ENCODE data around the gene FNDC3B. TPM values are rescaled to one million over a fixed set of nuclear protein-coding genes. Genes with fewer than 3 reads are reported as not detected.

The FNDC3B gene
- total and polyA plus RNA-seq, 5 experiments from 2014 or later = 6.5 to 20.6 (median 8.8) TPM

DNA sequence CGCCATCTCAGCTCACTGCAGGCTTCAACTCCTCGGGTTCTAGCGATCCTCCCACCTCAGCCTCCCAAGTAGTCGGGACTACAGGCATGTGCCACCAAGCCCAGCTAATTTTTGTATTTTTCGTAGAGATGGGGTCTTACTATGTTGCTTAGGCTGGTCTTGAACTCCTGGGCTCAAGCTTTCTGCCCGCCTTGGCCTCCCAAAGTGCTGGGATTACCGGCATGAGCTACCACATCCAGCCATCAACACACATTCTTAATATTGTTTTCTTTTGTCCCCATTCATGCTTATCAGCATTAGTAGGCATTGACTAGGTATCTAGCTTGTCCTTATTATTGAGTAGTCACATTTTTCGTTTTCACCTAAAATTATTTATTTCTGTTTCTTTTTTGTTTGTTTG is 240.6 kb downstream of the FNDC3B start:
- POLR2A ChIA-PET = no interaction called here
- H3K4me3 Mint-ChIP-seq = no peak overlapping the region
- ATAC-seq (no peak), DNase-seq (no peak)
- peaks cover 0 to 19% (median 16%) of the 10 kb centered on the region in 3 donors for H3K36me3 Mint-ChIP-seq
- no peak overlapping the region for H3K27ac Mint-ChIP-seq
- peaks cover 0 to 4% (median 1%) of the 10 kb centered on the region in 4 donors for H3K4me1 Mint-ChIP-seq
- H3K9me3 Mint-ChIP-seq = no peaks in the 10 kb centered on the region
- H3K27me3 Mint-ChIP-seq = no peaks in the 10 kb centered on the region

GRCh38 chr3:172280406-172281051 is 241.2 kb downstream of the FNDC3B start:
- ATAC-seq = no peak
- POLR2A ChIA-PET = no interaction called here
- H3K9me3 Mint-ChIP-seq = no peaks in the 10 kb centered on the region

GRCh38 chr3:172281884-172282283 is 242.5 kb downstream of the FNDC3B start:
- peaks cover 0 to 8% (median under 1%) of the 10 kb centered on the region in 4 donors for H3K4me1 Mint-ChIP-seq
- no peaks in the 10 kb centered on the region for H3K27me3 Mint-ChIP-seq
- no peaks in the 10 kb centered on the region for H3K9me3 Mint-ChIP-seq
- ATAC-seq (no peak), DNase-seq (no peak)
- H3K36me3 Mint-ChIP-seq = peaks cover 4 to 28% (median 27%) of the 10 kb centered on the region in 3 donors
- no peak overlapping the region for H3K4me3 Mint-ChIP-seq
- H3K27ac Mint-ChIP-seq = no peak overlapping the region
- POLR2A ChIA-PET = no interaction called here

More at GRCh38 chr3:172280406-172281051, 241.2 kb downstream of the FNDC3B start:
- no peaks in the 10 kb centered on the region for H3K27me3 Mint-ChIP-seq
- DNase-seq = no peak
- no peak overlapping the region for H3K27ac Mint-ChIP-seq
- no peak overlapping the region for H3K4me3 Mint-ChIP-seq
- peaks cover 0 to 20% (median 18%) of the 10 kb centered on the region in 3 donors for H3K36me3 Mint-ChIP-seq
- H3K4me1 Mint-ChIP-seq = peaks cover 0 to 4% (median 2%) of the 10 kb centered on the region in 4 donors

DNA sequence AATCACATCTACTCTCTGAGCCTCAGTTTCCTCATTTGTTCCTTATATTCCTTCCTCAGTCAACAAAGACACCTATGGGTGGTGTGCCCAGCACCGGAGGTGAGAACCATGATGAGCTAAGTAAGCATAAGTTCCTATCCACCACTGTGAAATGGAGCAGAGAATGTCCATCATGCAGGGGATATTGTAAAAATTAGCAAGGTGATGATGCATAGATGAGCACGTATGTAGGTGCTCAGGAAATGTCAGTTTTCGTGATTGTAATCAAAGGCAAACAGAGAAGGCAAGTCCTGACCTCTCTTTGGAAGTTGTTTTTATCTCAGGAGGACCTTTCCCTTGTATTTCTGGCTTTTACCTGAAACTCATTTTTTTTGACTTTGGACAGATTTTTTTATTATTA is 243.5 kb downstream of the FNDC3B start:
- POLR2A ChIA-PET = no interaction called here
- ATAC-seq (no peak), DNase-seq (no peak)
- Mint-ChIP-seq H3K4me1 (peaks cover 0 to 14% (median 6%) of the 10 kb centered on the region in 4 donors), H3K9me3 (no peaks in the 10 kb centered on the region), H3K27ac (no peak overlapping the region), H3K27me3 (no peaks in the 10 kb centered on the region), H3K4me3 (no peak overlapping the region), H3K36me3 (peaks cover 4 to 35% (median 30%) of the 10 kb centered on the region in 3 donors)

DNA sequence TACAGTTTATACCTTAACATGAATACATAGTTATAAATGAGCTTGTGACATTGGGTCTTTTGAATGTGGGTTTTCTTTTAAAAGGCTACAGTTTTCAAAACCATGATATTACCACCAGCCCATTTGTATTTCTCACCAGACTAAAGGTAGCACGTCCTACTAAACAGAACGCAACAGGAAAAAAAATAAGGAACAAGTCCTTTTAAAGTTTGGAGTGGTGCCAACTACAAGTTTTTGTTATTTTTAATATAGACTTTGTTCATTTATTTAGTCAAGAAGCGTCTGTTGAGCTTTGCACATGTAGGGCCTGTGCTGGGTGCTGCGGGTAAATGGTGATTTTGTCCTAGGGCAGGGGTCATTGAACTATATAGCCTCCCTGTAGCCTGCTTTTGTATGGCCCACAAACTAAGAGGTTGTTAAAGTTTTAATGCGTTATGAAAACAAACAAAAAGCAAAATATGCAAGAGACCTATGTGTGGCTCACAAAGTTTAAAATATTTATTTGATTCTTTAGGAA is 244.5 kb downstream of the FNDC3B start:
- Mint-ChIP-seq H3K4me1 (peaks cover 6 to 20% (median 14%) of the 10 kb centered on the region in 4 donors), H3K27ac (no peak overlapping the region), H3K9me3 (no peaks in the 10 kb centered on the region), H3K27me3 (no peaks in the 10 kb centered on the region), H3K36me3 (peaks cover 4 to 45% (median 36%) of the 10 kb centered on the region in 3 donors), H3K4me3 (no peak overlapping the region)
- ATAC-seq = no peak
- POLR2A ChIA-PET = no interaction called here
- no peak for DNase-seq

DNA sequence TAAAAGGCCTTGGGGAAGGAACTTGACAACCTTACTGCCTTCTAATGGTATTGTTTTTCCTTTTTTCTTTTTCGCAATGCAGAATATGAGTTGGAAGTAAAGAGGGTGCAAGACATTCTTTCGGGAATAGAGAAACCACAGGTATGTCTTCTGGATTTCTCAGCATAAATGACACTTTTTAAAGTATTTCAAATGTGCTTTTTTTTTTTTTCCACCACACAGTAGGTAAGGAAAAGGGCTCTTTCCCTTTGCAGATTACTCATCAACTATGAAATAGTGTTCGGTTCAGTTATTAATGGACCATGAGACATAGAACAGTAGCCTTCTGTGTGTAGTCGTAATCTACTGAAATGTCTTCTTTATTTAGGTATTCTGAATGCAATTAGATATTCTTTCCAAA is 246.5 kb downstream of the FNDC3B start:
- Mint-ChIP-seq H3K4me3 (no peak overlapping the region), H3K9me3 (no peaks in the 10 kb centered on the region), H3K27ac (no peak overlapping the region), H3K27me3 (no peaks in the 10 kb centered on the region), H3K4me1 (peaks cover 9 to 24% (median 22%) of the 10 kb centered on the region in 4 donors), H3K36me3 (peaks cover 4 to 57% (median 33%) of the 10 kb centered on the region in 3 donors)
- DNase-seq (no peak), ATAC-seq (no peak)
- POLR2A ChIA-PET = no interaction called here

DNA sequence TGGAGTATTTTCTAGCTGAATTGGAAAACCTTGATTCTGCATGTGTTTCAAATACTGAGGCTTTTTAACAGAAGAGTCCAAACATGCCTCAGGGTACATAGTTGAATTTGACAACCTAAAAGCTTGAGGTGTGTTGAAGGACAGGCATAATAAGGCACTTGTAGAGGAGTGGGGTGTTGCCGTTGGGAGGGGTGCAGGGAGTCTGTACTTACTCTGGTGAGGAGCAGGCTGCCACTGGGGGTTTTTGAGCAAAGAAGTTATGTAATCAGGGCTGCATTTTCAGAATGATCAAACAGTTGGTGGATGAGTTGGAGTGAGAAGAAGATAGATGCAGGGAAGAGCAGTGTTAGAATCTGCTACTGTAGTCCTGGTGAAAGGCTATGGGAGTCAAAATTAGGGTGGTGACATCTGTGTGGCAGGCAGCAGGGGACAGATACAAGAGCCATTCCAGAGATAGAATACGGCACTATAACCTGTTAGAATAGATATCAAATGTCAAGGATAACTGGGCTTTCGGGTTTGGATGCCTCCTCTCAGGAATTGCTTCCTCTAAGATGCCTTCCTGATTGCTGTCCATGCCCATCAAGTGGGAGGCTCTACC is 247.3 kb downstream of the FNDC3B start:
- Mint-ChIP-seq H3K36me3 (peaks cover 4 to 55% (median 30%) of the 10 kb centered on the region in 3 donors), H3K27ac (peak overlapping the region in 1 of 10 donors; percentile 1), H3K4me3 (peak overlapping the region in 1 of 10 donors; percentile 31), H3K4me1 (peaks cover 9 to 24% (median 21%) of the 10 kb centered on the region in 4 donors), H3K9me3 (no peaks in the 10 kb centered on the region), H3K27me3 (no peaks in the 10 kb centered on the region)
- POLR2A ChIA-PET = no interaction called here
- DNase-seq (no peak), ATAC-seq (no peak)

DNA sequence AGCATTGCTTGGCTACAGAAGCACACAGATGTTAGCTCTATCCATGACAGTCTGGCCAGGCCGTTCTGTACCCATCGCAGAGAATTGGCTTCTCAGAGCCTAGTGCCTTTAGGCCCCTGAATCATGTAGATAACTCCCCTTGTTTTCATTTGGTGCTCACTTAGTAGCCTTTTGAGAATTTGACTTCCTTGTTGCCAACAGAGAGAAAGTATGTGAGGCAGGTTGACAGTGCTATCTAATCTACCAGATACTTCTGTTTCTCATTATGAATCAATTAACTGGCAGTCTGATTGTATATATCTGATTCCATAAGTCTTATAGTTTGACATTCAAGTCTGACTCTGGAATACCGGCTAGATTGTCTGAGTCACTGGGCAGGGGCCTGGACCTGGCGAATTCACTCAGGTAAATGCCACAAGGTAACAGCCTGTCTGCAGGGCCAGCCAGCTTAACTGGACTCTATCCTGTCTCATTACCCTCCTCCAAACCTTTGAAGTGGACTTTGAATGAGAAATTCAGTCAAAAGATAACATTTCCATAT is 248.6 kb downstream of the FNDC3B start:
- DNase-seq = no peak
- Mint-ChIP-seq H3K27me3 (no peaks in the 10 kb centered on the region), H3K4me1 (peaks cover 9 to 24% (median 21%) of the 10 kb centered on the region in 4 donors), H3K9me3 (no peaks in the 10 kb centered on the region), H3K27ac (peak overlapping the region in 1 of 10 donors; percentile 78), H3K36me3 (peaks cover 4 to 50% (median 29%) of the 10 kb centered on the region in 3 donors), H3K4me3 (peak overlapping the region in 1 of 10 donors; percentile 26)
- POLR2A ChIA-PET = no interaction called here
- ATAC-seq = no peak

DNA sequence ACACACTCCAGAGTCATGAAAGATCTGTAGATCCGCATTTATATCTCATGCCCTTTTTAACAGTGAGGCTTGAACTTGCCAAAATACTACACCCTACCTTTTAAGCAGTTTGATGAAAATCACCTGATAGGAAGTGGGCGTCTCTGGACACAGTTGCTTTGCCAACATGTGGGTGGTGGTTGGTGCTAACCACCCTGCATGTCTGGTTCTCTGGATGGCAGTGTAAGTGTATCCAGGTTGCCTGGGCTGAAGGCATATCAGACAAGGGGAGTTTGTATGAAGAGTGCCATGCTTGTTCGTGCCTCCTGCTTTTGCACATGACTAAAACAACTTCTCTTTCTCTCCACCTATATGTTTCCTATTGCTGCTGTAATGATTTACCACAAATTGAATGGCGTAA is 249.3 kb downstream of the FNDC3B start:
- Mint-ChIP-seq H3K4me3 (no peak overlapping the region), H3K27me3 (no peaks in the 10 kb centered on the region), H3K9me3 (no peaks in the 10 kb centered on the region), H3K36me3 (peaks cover 4 to 51% (median 30%) of the 10 kb centered on the region in 3 donors), H3K4me1 (peaks cover 9 to 24% (median 21%) of the 10 kb centered on the region in 4 donors), H3K27ac (no peak overlapping the region)
- ATAC-seq = peak in 1 of 2 donors; percentile 68
- DNase-seq = peak in 1 of 10 donors; percentile 9
- POLR2A ChIA-PET = no interaction called here

DNA sequence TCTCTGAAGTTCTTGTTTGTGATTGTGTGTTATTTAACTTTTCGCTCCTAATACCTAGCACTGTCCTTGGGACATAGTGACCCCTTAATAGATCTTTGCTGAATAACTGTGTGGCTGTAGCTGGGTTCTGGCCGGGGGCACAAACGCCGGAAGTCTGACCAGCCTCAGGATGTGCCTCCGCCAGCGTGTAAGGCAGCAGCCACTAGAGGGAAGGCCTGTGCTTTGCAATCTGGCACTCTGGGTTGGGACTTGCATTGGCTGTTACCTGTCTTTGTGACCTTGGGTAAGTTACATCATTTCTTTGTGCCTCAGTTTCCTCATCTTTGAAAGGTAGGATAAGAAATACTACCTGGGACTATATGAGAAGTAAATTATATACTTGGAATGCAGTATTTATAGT is 250.2 kb downstream of the FNDC3B start:
- ATAC-seq (no peak), DNase-seq (peak in 1 of 10 donors; percentile 3)
- Mint-ChIP-seq H3K27me3 (no peaks in the 10 kb centered on the region), H3K9me3 (peaks cover 0 to 8% (median 0%) of the 10 kb centered on the region in 9 donors), H3K4me1 (peaks cover 9 to 24% (median 22%) of the 10 kb centered on the region in 4 donors), H3K4me3 (peak overlapping the region in 1 of 10 donors; percentile 52), H3K27ac (no peak overlapping the region), H3K36me3 (peaks cover 9 to 58% (median 35%) of the 10 kb centered on the region in 3 donors)
- POLR2A ChIA-PET = no interaction called here

GRCh38 chr3:172290457-172290856 is 251.1 kb downstream of the FNDC3B start:
- Mint-ChIP-seq H3K9me3 (peaks cover 0 to 8% (median 0%) of the 10 kb centered on the region in 9 donors), H3K4me1 (peaks cover 9 to 22% (median 22%) of the 10 kb centered on the region in 4 donors), H3K4me3 (no peak overlapping the region), H3K27ac (no peak overlapping the region), H3K27me3 (no peaks in the 10 kb centered on the region), H3K36me3 (peaks cover 9 to 62% (median 33%) of the 10 kb centered on the region in 3 donors)
- POLR2A ChIA-PET = no interaction called here
- ATAC-seq (no peak), DNase-seq (no peak)

GRCh38 chr3:172291650-172292049 is 252.3 kb downstream of the FNDC3B start:
- Mint-ChIP-seq H3K36me3 (peaks cover 14 to 61% (median 30%) of the 10 kb centered on the region in 3 donors), H3K27me3 (no peaks in the 10 kb centered on the region), H3K4me1 (peaks cover 9 to 22% (median 20%) of the 10 kb centered on the region in 4 donors), H3K9me3 (peaks cover 0 to 8% (median 0%) of the 10 kb centered on the region in 9 donors), H3K27ac (no peak overlapping the region), H3K4me3 (no peak overlapping the region)
- POLR2A ChIA-PET = no interaction called here
- no peak for DNase-seq
- ATAC-seq = no peak

DNA sequence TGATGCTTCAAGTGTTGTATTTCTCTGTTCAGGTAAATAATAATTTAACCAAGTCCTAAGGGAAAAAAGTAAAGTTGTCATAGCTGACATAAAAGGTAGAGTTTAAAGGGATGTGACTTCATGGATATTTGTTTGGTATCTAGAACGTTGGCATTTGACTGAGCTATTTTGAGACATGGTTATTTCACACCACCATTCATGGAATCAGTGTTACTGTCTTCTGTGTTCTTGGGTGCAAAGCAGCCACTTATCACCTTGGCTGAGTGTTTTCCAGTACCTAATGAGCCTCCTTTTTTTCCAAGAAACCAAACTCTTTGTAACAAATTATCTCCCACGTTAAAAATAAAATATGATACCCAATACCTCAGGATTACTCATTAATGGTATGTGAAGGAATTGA is 253.0 kb downstream of the FNDC3B start:
- Mint-ChIP-seq H3K27ac (no peak overlapping the region), H3K9me3 (peaks cover 0 to 8% (median 0%) of the 10 kb centered on the region in 9 donors), H3K4me3 (no peak overlapping the region), H3K27me3 (no peaks in the 10 kb centered on the region), H3K36me3 (peaks cover 12 to 63% (median 31%) of the 10 kb centered on the region in 3 donors), H3K4me1 (peaks cover 9 to 21% (median 17%) of the 10 kb centered on the region in 4 donors)
- ATAC-seq (no peak), DNase-seq (no peak)
- POLR2A ChIA-PET = no interaction called here

Measured in naive thymus-derived CD8-positive, alpha-beta T cell (primary cell).